HG03521 (cell line): Measurements from ENCODE around the gene EVC2.

Source experiments
- ATAC-seq: cut with Tn5 transposase; IDR thresholded peaks from one replicate; pipeline ENCODE4 v1.9.1; 2021; ENCODE audit warnings: mild to moderate bottlenecking, moderate library complexity; ENCODE audit not compliant: unreplicated experiment

EVC2 gene

GRCh38 chr4:5708449-5709206, at the start of gene EVC2:
EVC2 (minus strand) TSS chr4:5708559; CDS start chr4:5708513, 46 bp downstream.
- ATAC-seq = no peak

GRCh38 chr4:5757954-5758353, 49.6 kb upstream of the EVC2 start:
- no peak for ATAC-seq

- no peak for ATAC-seq
Observed at GRCh38 chr4:5757536-5757935, 49.2 kb upstream of the EVC2 start.

- no peak for ATAC-seq
Observed at GRCh38 chr4:5757091-5757490, 48.7 kb upstream of the EVC2 start.

GRCh38 chr4:5756271-5756670, 47.9 kb upstream of the EVC2 start:
- ATAC-seq = no peak

GRCh38 chr4:5755679-5756078, 47.3 kb upstream of the EVC2 start:
- no peak for ATAC-seq

GRCh38 chr4:5755161-5755560, 46.8 kb upstream of the EVC2 start:
- no peak for ATAC-seq

GRCh38 chr4:5754529-5754881, 46.1 kb upstream of the EVC2 start:
- ATAC-seq = no peak

GRCh38 chr4:5753766-5754528, 45.6 kb upstream of the EVC2 start:
- no peak for ATAC-seq

GRCh38 chr4:5753366-5753765, 45.0 kb upstream of the EVC2 start:
- no peak for ATAC-seq

GRCh38 chr4:5752376-5753184, 44.2 kb upstream of the EVC2 start:
- ATAC-seq = no peak

- ATAC-seq = no peak
Observed at GRCh38 chr4:5751666-5752375, 43.5 kb upstream of the EVC2 start.

GRCh38 chr4:5750946-5751665, 42.7 kb upstream of the EVC2 start:
- no peak for ATAC-seq

GRCh38 chr4:5750052-5750945, 41.9 kb upstream of the EVC2 start:
- ATAC-seq = no peak

GRCh38 chr4:5749568-5749967, 41.2 kb upstream of the EVC2 start:
- ATAC-seq = no peak

- ATAC-seq = no peak
Observed at GRCh38 chr4:5747738-5748375, 39.5 kb upstream of the EVC2 start.

GRCh38 chr4:5746829-5747737, 38.7 kb upstream of the EVC2 start:
- ATAC-seq = no peak

GRCh38 chr4:5746250-5746649, 37.9 kb upstream of the EVC2 start:
- no peak for ATAC-seq
